ENCODE measurements around the gene HSD17B4.

DNA sequence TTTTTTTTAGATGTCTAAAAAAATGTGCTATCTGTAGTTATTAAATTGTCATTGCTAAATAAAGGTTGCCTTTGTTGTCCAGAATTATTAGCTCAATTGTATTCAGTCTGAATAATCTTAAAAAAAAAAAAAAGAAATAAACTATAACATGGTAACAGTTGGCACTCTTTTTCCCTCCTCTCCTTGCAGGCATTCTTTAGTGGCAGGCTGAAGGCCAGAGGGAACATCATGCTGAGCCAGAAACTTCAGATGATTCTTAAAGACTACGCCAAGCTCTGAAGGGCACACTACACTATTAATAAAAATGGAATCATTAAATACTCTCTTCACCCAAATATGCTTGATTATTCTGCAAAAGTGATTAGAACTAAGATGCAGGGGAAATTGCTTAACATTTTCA, 89.4 kb downstream of the HSD17B4 start:
- TF ChIP-seq, protein P1, sequence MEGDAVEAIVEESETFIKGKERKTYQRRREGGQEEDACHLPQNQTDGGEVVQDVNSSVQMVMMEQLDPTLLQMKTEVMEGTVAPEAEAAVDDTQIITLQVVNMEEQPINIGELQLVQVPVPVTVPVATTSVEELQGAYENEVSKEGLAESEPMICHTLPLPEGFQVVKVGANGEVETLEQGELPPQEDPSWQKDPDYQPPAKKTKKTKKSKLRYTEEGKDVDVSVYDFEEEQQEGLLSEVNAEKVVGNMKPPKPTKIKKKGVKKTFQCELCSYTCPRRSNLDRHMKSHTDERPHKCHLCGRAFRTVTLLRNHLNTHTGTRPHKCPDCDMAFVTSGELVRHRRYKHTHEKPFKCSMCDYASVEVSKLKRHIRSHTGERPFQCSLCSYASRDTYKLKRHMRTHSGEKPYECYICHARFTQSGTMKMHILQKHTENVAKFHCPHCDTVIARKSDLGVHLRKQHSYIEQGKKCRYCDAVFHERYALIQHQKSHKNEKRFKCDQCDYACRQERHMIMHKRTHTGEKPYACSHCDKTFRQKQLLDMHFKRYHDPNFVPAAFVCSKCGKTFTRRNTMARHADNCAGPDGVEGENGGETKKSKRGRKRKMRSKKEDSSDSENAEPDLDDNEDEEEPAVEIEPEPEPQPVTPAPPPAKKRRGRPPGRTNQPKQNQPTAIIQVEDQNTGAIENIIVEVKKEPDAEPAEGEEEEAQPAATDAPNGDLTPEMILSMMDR (IDR thresholded peaks at IDR 0.05 in 2 of 3, conservative IDR thresholded peaks at IDR 0.05 in 1 of 3; ENCODE audit: insufficient read depth in 2 of 3, low read depth in 1 of 3, low read length in 3 of 3), result no peak
- TF ChIP-seq RBM14 (IDR thresholded peaks at IDR 0.05; ENCODE audit: borderline replicate concordance, insufficient read depth, low read depth, low read length), result no peak
- TF ChIP-seq FOXM1 (IDR thresholded peaks at IDR 0.05; ENCODE audit: low read depth), result no peak
- TF ChIP-seq FOXM1 (CRISPR knock-in tag; IDR thresholded peaks at IDR 0.05; ENCODE audit: low read depth), result no peak
- TF ChIP-seq XRCC5 (IDR thresholded peaks at IDR 0.05; ENCODE audit: low read depth, low read length), result no peak
- no peak for TF ChIP-seq POLR2AphosphoS5 (IDR thresholded peaks at IDR 0.05; ENCODE audit: control insufficient read depth, insufficient read depth, low read depth, low read length)
- no peak for TF ChIP-seq BRF1 (IDR thresholded peaks at IDR 0.05; ENCODE audit: borderline replicate concordance, extremely low read depth, insufficient read length)
- TF ChIP-seq RBM39 (optimal IDR thresholded peaks at IDR 0.05; ENCODE audit: low read depth, low read length), result no peak
